IMR-90 (cell line): ENCODE measurements around the gene ZMIZ1. TPM values are rescaled to one million over a fixed set of nuclear protein-coding genes. Genes with fewer than 3 reads are reported as not detected.

Experiments
- ATAC-seq: fragments of 200-7000 bp; cut with Tn5 transposase; 2 replicates; pipeline ENCODE4 v1.9.1; 2020; ENCODE audit warnings: low read depth, mild to moderate bottlenecking, moderate library complexity
- BruUV-seq: library from RNA; stranded (reverse); fragments of 400-500 nt; replicated peaks from 2 replicates; lab custom pipeline; 2021; lab: Mats Ljungman, UMichigan
- CTCF ChIA-PET: fragments of 300-600 bp; formaldehyde crosslinking; extraction: SDS; loops from one replicate; lab custom pipeline; 2021; ENCODE audit warnings: antibody characterized with exemption; lab: Yijun Ruan, JAX
- POLR2A ChIA-PET: fragments of 300-600 bp; sonication (Branson Sonifier 250); formaldehyde crosslinking; loops from one replicate; lab custom pipeline; 2022; ENCODE audit warnings: antibody characterized with exemption; ENCODE audit not compliant: unreplicated experiment; lab: Charles Lee
- DNase-seq: peaks from one replicate; pipeline ENCODE4 v3.0.0; 2013
- H2AFZ ChIP-seq: replicated peaks from 2 replicates; pipeline ENCODE3; 2013; ENCODE audit warnings: low read length, mild to moderate bottlenecking; ENCODE audit not compliant: poor library complexity
- H2AK5ac ChIP-seq: 2 replicates; pipeline ENCODE4 v1.6.1; 2013; ENCODE audit warnings: low read depth, low read length, inconsistent platforms
- H2AK9ac ChIP-seq: replicated peaks from 2 replicates; pipeline ENCODE3; 2013; ENCODE audit warnings: mild to moderate bottlenecking, low read depth, low read length, moderate library complexity; ENCODE audit not compliant: poor library complexity
- H2BK120ac ChIP-seq: 2 replicates; pipeline ENCODE4 v1.6.1; 2013; ENCODE audit warnings: low read depth, low read length, inconsistent platforms
- H2BK15ac ChIP-seq: 3 replicates; pipeline ENCODE4 v1.6.1; 2013; ENCODE audit warnings: low read depth, low read length, inconsistent platforms
- H2BK20ac ChIP-seq: 2 replicates; pipeline ENCODE4 v1.6.1; 2013; ENCODE audit warnings: low read depth, mild to moderate bottlenecking, inconsistent platforms, low read length, moderate library complexity
- H2BK5ac ChIP-seq: 2 replicates; pipeline ENCODE4 v1.6.1; 2013; ENCODE audit warnings: mild to moderate bottlenecking, low read depth, low read length, inconsistent platforms; ENCODE audit not compliant: poor library complexity, severe bottlenecking
- H3K14ac ChIP-seq: replicated peaks from 2 replicates; pipeline ENCODE4 v1.6.1; 2013; ENCODE audit warnings: low read depth, low read length, inconsistent platforms
- H3K18ac ChIP-seq: 2 replicates; pipeline ENCODE4 v1.6.1; 2013; ENCODE audit warnings: low read depth, low read length, control low read depth
- H3K23ac ChIP-seq: 2 replicates; pipeline ENCODE4 v1.6.1; 2013; ENCODE audit warnings: low read depth, low read length, inconsistent platforms
- H3K27ac ChIP-seq: 2 replicates; pipeline ENCODE4 v1.5.1; 2013; ENCODE audit warnings: mild to moderate bottlenecking, control low read depth, low read length; ENCODE audit not compliant: insufficient read depth
- H3K27me3 ChIP-seq: 2 replicates; pipeline ENCODE4 v1.6.1; 2013; ENCODE audit warnings: low read length; ENCODE audit not compliant: control insufficient read depth, insufficient read depth
- H3K36me3 ChIP-seq: 2 replicates; pipeline ENCODE4 v1.6.1; 2013; ENCODE audit warnings: low read length, mixed read lengths; ENCODE audit not compliant: control insufficient read depth, insufficient read depth
- H3K4ac ChIP-seq: 2 replicates; pipeline ENCODE4 v1.6.1; 2013; ENCODE audit warnings: low read depth, low read length, inconsistent platforms
- H3K4me1 ChIP-seq: 2 replicates; pipeline ENCODE4 v1.6.1; 2013; ENCODE audit warnings: low read length, mixed read lengths; ENCODE audit not compliant: control insufficient read depth, insufficient read depth
- H3K4me2 ChIP-seq: 2 replicates; pipeline ENCODE4 v1.6.1; 2013; ENCODE audit warnings: low read depth, mild to moderate bottlenecking, control low read depth, low read length, moderate library complexity
- H3K4me3 ChIP-seq: 2 replicates; pipeline ENCODE4 v1.5.1; 2013; ENCODE audit warnings: low read depth, mild to moderate bottlenecking, control low read depth, low read length, moderate library complexity; ENCODE audit not compliant: insufficient read depth
- H3K56ac ChIP-seq: 2 replicates; pipeline ENCODE4 v1.6.1; 2013; ENCODE audit warnings: low read length, inconsistent platforms; ENCODE audit not compliant: insufficient read depth; ENCODE audit errors: extremely low read depth
- H3K79me1 ChIP-seq, 2 experiments: 2 replicates each; pipeline ENCODE4 v1.6.1; 2013; ENCODE audit warnings: low read length in 2 of 2, inconsistent platforms in 1 of 2, low read depth in 1 of 2
- H3K9ac ChIP-seq: 2 replicates; pipeline ENCODE4 v1.6.1; 2013; ENCODE audit warnings: low read depth, low read length, control low read depth
- H3K9me1 ChIP-seq: 2 replicates; pipeline ENCODE4 v1.6.1; 2013; ENCODE audit warnings: low read length, inconsistent platforms; ENCODE audit not compliant: insufficient read depth
- H3K9me3 ChIP-seq: 2 replicates; pipeline ENCODE4 v1.6.1; 2013; ENCODE audit warnings: low read length; ENCODE audit not compliant: control insufficient read depth, insufficient read depth
- H4K20me1 ChIP-seq: 2 replicates; pipeline ENCODE4 v1.6.1; 2013; ENCODE audit warnings: low read length, inconsistent platforms; ENCODE audit not compliant: insufficient read depth
- H4K5ac ChIP-seq: 2 replicates; pipeline ENCODE4 v1.6.1; 2013; ENCODE audit warnings: mild to moderate bottlenecking, low read depth, low read length, control low read depth
- H4K8ac ChIP-seq, 2 experiments: 2 replicates each; pipeline ENCODE4 v1.6.1; 2013; ENCODE audit warnings: low read depth in 2 of 2, low read length in 2 of 2, control low read depth in 1 of 2, inconsistent platforms in 1 of 2
- H4K91ac ChIP-seq: 2 replicates; pipeline ENCODE4 v1.6.1; 2013; ENCODE audit warnings: low read depth, low read length, inconsistent platforms; ENCODE audit not compliant: insufficient read depth
- BHLHE40 ChIP-seq: fragments of 150-350 bp; IDR thresholded peaks from 2 replicates; pipeline ENCODE4 v1.6.1; 2016; ENCODE audit warnings: mild to moderate bottlenecking, low read depth, low read length
- CEBPB ChIP-seq: IDR thresholded peaks from 2 replicates; pipeline ENCODE4 v1.6.1; 2012; ENCODE audit warnings: low read depth, low read length, improper control_type of control experiment
- CHD1 ChIP-seq: IDR thresholded peaks from 2 replicates; pipeline ENCODE4 v1.6.1; 2012; ENCODE audit warnings: low read depth, low read length, improper control_type of control experiment
- FOS ChIP-seq: fragments of 150-350 bp; IDR thresholded peaks from 2 replicates; pipeline ENCODE4 v1.6.1; 2016; ENCODE audit warnings: low read depth, low read length
- MAFK ChIP-seq: IDR thresholded peaks from 2 replicates; pipeline ENCODE4 v1.6.1; 2012; ENCODE audit warnings: low read depth, low read length, improper control_type of control experiment
- MXI1 ChIP-seq: IDR thresholded peaks from 2 replicates; pipeline ENCODE4 v1.6.1; 2012; ENCODE audit warnings: low read depth, mild to moderate bottlenecking, low read length, moderate library complexity, borderline replicate concordance
- NFE2L2 ChIP-seq: fragments of 150-350 bp; IDR thresholded peaks from 2 replicates; pipeline ENCODE4 v1.6.1; 2016; ENCODE audit warnings: low read depth, mild to moderate bottlenecking, low read length
- SMC3 ChIP-seq: fragments of 150-350 bp; IDR thresholded peaks from 2 replicates; pipeline ENCODE4 v1.6.1; 2016; ENCODE audit warnings: low read depth, mild to moderate bottlenecking, antibody characterized with exemption, low read length, moderate library complexity
- WGBS, 2 experiments: methylation state at CpG; one replicate each; pipeline versions ENCODE4 v1.1.5 to v1.1.7; 2013; ENCODE audit warnings: missing lambda C conversion rate in 2 of 2; ENCODE audit not compliant: insufficient read length in 1 of 2; ENCODE audit errors: extremely low coverage in 2 of 2; 5-methylcytosine and 5-hydroxymethylcytosine counted together
- dilution Hi-C: fragments of 300-500 bp; cut with HindIII; formaldehyde crosslinking; loops from one replicate; pipeline ENCODE4 v1.14.3; 2018; ENCODE audit warnings: low sequenced_read_pairs; ENCODE audit not compliant: unreplicated experiment
- in situ Hi-C: fragments of 300-500 bp; cut with MboI; formaldehyde crosslinking; loops from 3 replicates; pipeline ENCODE4 v1.14.3; 2019; ENCODE audit warnings: low sequenced_read_pairs, inconsistent platforms, mixed read lengths
- intact Hi-C: fragments of 100-400 bp; cut with micrococcal nuclease; formaldehyde crosslinking; loops from 2 replicates; pipeline ENCODE4 v1.10.0; 2022
- polyA plus RNA-seq, 3 experiments: library from polyadenylated mRNA; depleted of rRNA; stranded (reverse); fragments of >200 nt; gene quantifications; 2 replicates each; pipeline ENCODE4 v1.2.3, GENCODE V29; 2012; ENCODE audit warnings: low replicate concordance in 1 of 3
- total RNA-seq: library from RNA; depleted of rRNA; stranded (reverse); fragments of >200 nt; gene quantifications from 2 replicates; pipeline ENCODE4 v1.2.3, GENCODE V29; 2012
- TF ChIP-seq, protein P1 (sequence below): fragments of 150-350 bp; IDR thresholded peaks from 2 replicates; pipeline ENCODE4 v1.6.1; 2017; ENCODE audit warnings: mild to moderate bottlenecking, antibody characterized with exemption, low read length, low read depth
- TF ChIP-seq, protein P2 (sequence below): conservative IDR thresholded peaks from 2 replicates; pipeline ENCODE4 v1.5.1; 2012; ENCODE audit warnings: mild to moderate bottlenecking, low read depth, low read length, improper control_type of control experiment

ZMIZ1 gene
- total and polyA plus RNA-seq, 2 of the 4 experiments (the other 2 are of a cell fraction), result 6.6 to 48.7 TPM

- H3K4ac ChIP-seq, result peak overlapping the region; percentile 80
- H3K79me1 ChIP-seq, result peaks cover 54 to 98% of the 10 kb centered on the region in 2 experiments
- H3K9ac ChIP-seq, result no peak overlapping the region
- TF ChIP-seq BHLHE40 (no peak), NFE2L2 (no peak), SMC3 (no peak), CHD1 (no peak), FOS (no peak), MXI1 (no peak), CEBPB (no peak), MAFK (no peak)
- TF ChIP-seq, protein P1, sequence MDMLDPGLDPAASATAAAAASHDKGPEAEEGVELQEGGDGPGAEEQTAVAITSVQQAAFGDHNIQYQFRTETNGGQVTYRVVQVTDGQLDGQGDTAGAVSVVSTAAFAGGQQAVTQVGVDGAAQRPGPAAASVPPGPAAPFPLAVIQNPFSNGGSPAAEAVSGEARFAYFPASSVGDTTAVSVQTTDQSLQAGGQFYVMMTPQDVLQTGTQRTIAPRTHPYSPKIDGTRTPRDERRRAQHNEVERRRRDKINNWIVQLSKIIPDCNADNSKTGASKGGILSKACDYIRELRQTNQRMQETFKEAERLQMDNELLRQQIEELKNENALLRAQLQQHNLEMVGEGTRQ, result no peak
- TF ChIP-seq, protein P2, sequence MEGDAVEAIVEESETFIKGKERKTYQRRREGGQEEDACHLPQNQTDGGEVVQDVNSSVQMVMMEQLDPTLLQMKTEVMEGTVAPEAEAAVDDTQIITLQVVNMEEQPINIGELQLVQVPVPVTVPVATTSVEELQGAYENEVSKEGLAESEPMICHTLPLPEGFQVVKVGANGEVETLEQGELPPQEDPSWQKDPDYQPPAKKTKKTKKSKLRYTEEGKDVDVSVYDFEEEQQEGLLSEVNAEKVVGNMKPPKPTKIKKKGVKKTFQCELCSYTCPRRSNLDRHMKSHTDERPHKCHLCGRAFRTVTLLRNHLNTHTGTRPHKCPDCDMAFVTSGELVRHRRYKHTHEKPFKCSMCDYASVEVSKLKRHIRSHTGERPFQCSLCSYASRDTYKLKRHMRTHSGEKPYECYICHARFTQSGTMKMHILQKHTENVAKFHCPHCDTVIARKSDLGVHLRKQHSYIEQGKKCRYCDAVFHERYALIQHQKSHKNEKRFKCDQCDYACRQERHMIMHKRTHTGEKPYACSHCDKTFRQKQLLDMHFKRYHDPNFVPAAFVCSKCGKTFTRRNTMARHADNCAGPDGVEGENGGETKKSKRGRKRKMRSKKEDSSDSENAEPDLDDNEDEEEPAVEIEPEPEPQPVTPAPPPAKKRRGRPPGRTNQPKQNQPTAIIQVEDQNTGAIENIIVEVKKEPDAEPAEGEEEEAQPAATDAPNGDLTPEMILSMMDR, result no peak
- peaks cover 40% of the 10 kb centered on the region for H3K9me1 ChIP-seq
- peaks cover 59% of the 10 kb centered on the region for H3K4me1 ChIP-seq
- no peak overlapping the region for H3K56ac ChIP-seq
- peak overlapping the region; percentile 56; the same call in 1 of the 3 replicates for H2BK15ac ChIP-seq
- intact Hi-C loops (loop anchor here (5.0 kb wide), 1 partner anchor 47 kb away; no protein-coding TSS in a partner anchor), in situ Hi-C loops (no loop called here), dilution Hi-C loops (no loop called here)
- H3K4me2 ChIP-seq, result no peak overlapping the region
- ChIA-PET POLR2A (no interaction called here), CTCF (no interaction called here)
- peak overlapping the region; percentile 57 for H2BK120ac ChIP-seq
- ATAC-seq (no peak), DNase-seq (no peak)
- no peak overlapping the region for H2AFZ ChIP-seq
- H3K27ac ChIP-seq, result peak overlapping the region; percentile 18
- no peak overlapping the region; the same call in 1 of the 2 replicates for H3K18ac ChIP-seq
- peak overlapping the region; percentile 33 for H2BK5ac ChIP-seq
- H2BK20ac ChIP-seq, result peak overlapping the region; percentile 89
- H3K23ac ChIP-seq, result peak overlapping the region; percentile 88
- no peaks in the 10 kb centered on the region for H3K27me3 ChIP-seq
- peak overlapping the region; percentile 78 for H4K91ac ChIP-seq
- peak overlapping the region; percentile 29 to 33; a peak in 3 of 4 replicates for H4K8ac ChIP-seq
- H2AK5ac ChIP-seq, result peak overlapping the region; percentile 79; the same call in 1 of the 2 replicates
- peaks cover 79% of the 10 kb centered on the region for H4K20me1 ChIP-seq
- BruUV-seq, result no TSS peak
- H3K4me3 ChIP-seq, result no peak overlapping the region
- 50% methylated on average over 1 of the region's 4 CpGs; no CpG with 5 or more reads in 1 of the 2 experiments for WGBS, 2 experiments
- H3K9me3 ChIP-seq, result no peaks in the 10 kb centered on the region
- no peak overlapping the region for H4K5ac ChIP-seq
- peak overlapping the region; percentile 44 for H2AK9ac ChIP-seq
- H3K14ac ChIP-seq, result peak overlapping the region; percentile 70; the same call in 1 of the 2 replicates
- H3K36me3 ChIP-seq, result peaks cover 50% of the 10 kb centered on the region
Measured at GRCh38 chr10:79128923-79129305, 60.1 kb downstream of the ZMIZ1 start.
